ENCODE results near the gene CUL4A.

DNA sequence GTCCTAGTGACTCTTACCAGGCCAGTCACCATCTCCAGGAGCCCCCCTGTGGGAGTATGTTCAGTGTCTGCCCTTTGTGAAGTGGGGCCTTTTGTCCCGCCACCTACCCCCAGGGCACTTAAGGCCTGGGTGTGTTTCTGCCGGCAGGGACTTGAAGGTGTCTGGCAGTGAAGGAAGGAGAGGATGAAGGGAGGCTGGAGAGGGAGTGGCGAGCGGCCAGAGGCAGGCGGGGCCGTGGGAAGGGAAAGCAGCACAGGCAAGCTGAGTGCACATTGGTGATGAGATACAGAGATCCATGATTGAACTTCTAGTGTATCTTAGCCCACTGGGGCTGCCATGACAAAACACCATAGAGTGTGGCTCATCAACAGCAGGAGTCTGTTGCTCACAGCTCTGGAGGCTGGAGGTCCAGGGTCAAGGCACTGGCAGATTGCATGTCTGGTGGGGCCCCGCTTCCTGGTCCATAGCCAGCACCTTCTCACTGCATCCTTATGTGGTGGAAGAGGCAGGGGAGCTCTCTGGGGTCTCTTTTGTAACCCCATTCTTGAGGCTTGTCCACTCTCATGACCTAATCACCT lies 17.5 kb downstream of the CUL4A start:
- no peak for TF ChIP-seq CTCF (IDR thresholded peaks at IDR 0.05; ENCODE audit: low read length)
- TF ChIP-seq EZH2phosphoT487 (IDR thresholded peaks at IDR 0.05; ENCODE audit: low read length): no peak
- TF ChIP-seq EZH2 (optimal IDR thresholded peaks at IDR 0.05; ENCODE audit: low read depth, low read length): no peak

All from MM.1S (cell line).